Hepatocyte (in vitro differentiated cells): ENCODE data around the gene MAPK1. TPM values are rescaled to one million over a fixed set of nuclear protein-coding genes. Genes with fewer than 3 reads are reported as not detected.

ENCODE experiments used
- DNase-seq: peaks from one replicate; pipeline ENCODE4 v3.0.0-alpha.2; 2016; ENCODE audit warnings: low spot score
- H2AFZ ChIP-seq: fragments of 200-600 bp; sonication (generic); 2 replicates; pipeline ENCODE4 v1.6.0; 2016; ENCODE audit warnings: antibody characterized with exemption, mild to moderate bottlenecking
- H3K27ac ChIP-seq: fragments of 200-600 bp; sonication (generic); 2 replicates; pipeline ENCODE4 v1.5.1; 2016; ENCODE audit warnings: mild to moderate bottlenecking
- H3K27me3 ChIP-seq: fragments of 200-600 bp; sonication (generic); 2 replicates; pipeline ENCODE4 v1.6.1; 2016
- H3K36me3 ChIP-seq: fragments of 200-600 bp; sonication (generic); replicated peaks from 2 replicates; pipeline ENCODE4 v1.5.1; 2016; ENCODE audit warnings: low read depth; ENCODE audit not compliant: insufficient read depth
- H3K4me1 ChIP-seq: fragments of 200-600 bp; sonication (generic); 2 replicates; pipeline ENCODE4 v1.5.1; 2016; ENCODE audit warnings: mild to moderate bottlenecking, moderate library complexity; ENCODE audit not compliant: insufficient read depth
- H3K4me2 ChIP-seq: fragments of 200-600 bp; sonication (generic); 2 replicates; pipeline ENCODE4 v1.6.0; 2016
- H3K4me3 ChIP-seq: fragments of 200-600 bp; sonication (generic); 2 replicates; pipeline ENCODE4 v1.5.1; 2016; ENCODE audit warnings: mild to moderate bottlenecking
- H3K79me2 ChIP-seq: fragments of 200-600 bp; sonication (generic); 2 replicates; pipeline ENCODE4 v1.6.0; 2017; ENCODE audit warnings: mild to moderate bottlenecking
- H3K9me2 ChIP-seq: fragments of 200-600 bp; sonication (generic); replicated peaks from 2 replicates; pipeline ENCODE4 v1.6.0; 2017; ENCODE audit warnings: mild to moderate bottlenecking; ENCODE audit not compliant: insufficient read depth
- H3K9me3 ChIP-seq: fragments of 200-600 bp; sonication (generic); 2 replicates; pipeline ENCODE4 v1.5.1; 2016; ENCODE audit warnings: low read depth, mild to moderate bottlenecking
- H4K20me1 ChIP-seq: fragments of 200-600 bp; sonication (generic); 2 replicates; pipeline ENCODE4 v1.6.0; 2016; ENCODE audit warnings: mild to moderate bottlenecking; ENCODE audit not compliant: insufficient read depth, poor library complexity, severe bottlenecking
- CTCF ChIP-seq: fragments of 200-600 bp; sonication (generic); IDR thresholded peaks from 2 replicates; pipeline ENCODE4 v1.5.1; 2016; ENCODE audit warnings: antibody characterized with exemption, mild to moderate bottlenecking; ENCODE audit not compliant: poor library complexity
- EZH2 ChIP-seq: fragments of 200-600 bp; sonication (generic); IDR thresholded peaks from 2 replicates; pipeline ENCODE4 v1.6.1; 2016; ENCODE audit warnings: antibody characterized with exemption, mild to moderate bottlenecking, borderline replicate concordance
- EZH2phosphoT487 ChIP-seq: fragments of 200-600 bp; sonication (generic); IDR thresholded peaks from one replicate; pipeline ENCODE4 v1.6.1; 2018; ENCODE audit warnings: antibody characterized with exemption, mild to moderate bottlenecking, low read depth, moderate library complexity; ENCODE audit not compliant: unreplicated experiment, severe bottlenecking
- WGBS: methylation state at CpG from one replicate; pipeline ENCODE4 v1.1.6; 2016; ENCODE audit warnings: low lambda C conversion rate; ENCODE audit errors: missing lambda C conversion rate; 5-methylcytosine and 5-hydroxymethylcytosine counted together
- polyA plus RNA-seq: library from polyadenylated mRNA; unstranded; fragments of >200 nt; fragmentation: Nextera tagmentation; extraction: Ambion mirVana; gene quantifications from 2 replicates; pipeline ENCODE4 v1.2.1, GENCODE V29; 2016
- total RNA-seq: library from RNA; depleted of rRNA; stranded (reverse); fragments of >200 nt; gene quantifications from 2 replicates; pipeline ENCODE4 v1.2.3, GENCODE V29; 2014

The MAPK1 gene
- total and polyA plus RNA-seq, 2 experiments from 2014 or later = 52.2 to 74.5 TPM

GRCh38 chr22:21778705-21779363 is 88.6 kb downstream of the MAPK1 start:
- DNase-seq = no peak
- Histone ChIP-seq H3K27me3 (no peaks in the 10 kb centered on the region), H3K4me2 (no peak overlapping the region), H3K4me3 (no peak overlapping the region), H3K4me1 (no peaks in the 10 kb centered on the region), H3K9me2 (no peaks in the 10 kb centered on the region), H3K9me3 (no peaks in the 10 kb centered on the region), H4K20me1 (no peaks in the 10 kb centered on the region), H3K27ac (no peak overlapping the region), H3K36me3 (no peaks in the 10 kb centered on the region), H2AFZ (no peak overlapping the region), H3K79me2 (peaks cover 11% of the 10 kb centered on the region)
- no peak for TF ChIP-seq EZH2phosphoT487
- TF ChIP-seq CTCF = no peak
- TF ChIP-seq EZH2 = no peak
- WGBS = 89% methylated on average over 4 of the region's 4 CpGs

GRCh38 chr22:21771631-21771976 is 95.8 kb downstream of the MAPK1 start:
- no peaks in the 10 kb centered on the region for H3K9me2 ChIP-seq
- H2AFZ ChIP-seq = no peak overlapping the region
- no peaks in the 10 kb centered on the region for H3K79me2 ChIP-seq
- no peak overlapping the region for H3K4me3 ChIP-seq
- no peaks in the 10 kb centered on the region for H3K27me3 ChIP-seq
- H3K9me3 ChIP-seq = no peaks in the 10 kb centered on the region
- no peaks in the 10 kb centered on the region for H4K20me1 ChIP-seq
- H3K27ac ChIP-seq = no peak overlapping the region
- DNase-seq = no peak
- no peaks in the 10 kb centered on the region for H3K36me3 ChIP-seq
- no peaks in the 10 kb centered on the region for H3K4me1 ChIP-seq
- WGBS = 97% methylated on average over 4 of the region's 4 CpGs
- no peak for TF ChIP-seq EZH2
- no peak for TF ChIP-seq EZH2phosphoT487
- no peak for TF ChIP-seq CTCF
- no peak overlapping the region for H3K4me2 ChIP-seq

- H3K4me1 ChIP-seq = no peaks in the 10 kb centered on the region
- H3K9me2 ChIP-seq = no peaks in the 10 kb centered on the region
- no peaks in the 10 kb centered on the region for H3K36me3 ChIP-seq
- H3K4me2 ChIP-seq = no peak overlapping the region
- H3K27ac ChIP-seq = no peak overlapping the region
- TF ChIP-seq EZH2phosphoT487 (no peak), EZH2 (no peak), CTCF (no peak)
- H3K27me3 ChIP-seq = no peaks in the 10 kb centered on the region
- H2AFZ ChIP-seq = no peak overlapping the region
- H3K4me3 ChIP-seq = no peak overlapping the region
- H3K9me3 ChIP-seq = no peaks in the 10 kb centered on the region
- H3K79me2 ChIP-seq = no peaks in the 10 kb centered on the region
- no peak for DNase-seq
- no peaks in the 10 kb centered on the region for H4K20me1 ChIP-seq
- WGBS = 78% methylated on average over 1 of the region's 1 CpG
These were observed 99.0 kb downstream of the MAPK1 start for GRCh38 chr22:21768435-21768834.
